Keratinocyte (primary cell): ENCODE results near the gene CCND1. TPM values are rescaled to one million over a fixed set of nuclear protein-coding genes. Genes with fewer than 3 reads are reported as not detected.
A peak's percentile ranks its signal among the peaks of the same experiment; 100 is the strongest.

Experiments
- DNase-seq: peaks from one replicate; pipeline ENCODE4 v3.0.0-alpha.2; 2011; ENCODE audit warnings: low read depth, missing footprints, low spot score
- FAIRE-seq: peaks from 2 replicates; lab custom pipeline; 2011; peaks lifted over from hg19 to GRCh38; lab: Jason Lieb, UNC
- H2AFZ ChIP-seq: 2 replicates; pipeline ENCODE4 v1.6.0; 2012; ENCODE audit warnings: low read length, control low read depth, inconsistent platforms; ENCODE audit not compliant: control insufficient read depth
- H3K27ac ChIP-seq: 2 replicates; pipeline ENCODE4 v1.5.1; 2011; ENCODE audit warnings: low read length; ENCODE audit not compliant: control insufficient read depth, insufficient read depth
- H3K27me3 ChIP-seq: 3 replicates; pipeline ENCODE4 v1.6.0; 2011; ENCODE audit warnings: low read length; ENCODE audit not compliant: control insufficient read depth, insufficient read depth; ENCODE audit errors: extremely low read depth
- H3K36me3 ChIP-seq, 2 experiments: 2 replicates in 1 of 2; 3 replicates in 1 of 2; pipeline ENCODE4 v1.5.1; 2011; ENCODE audit warnings: low read length in 2 of 2, mild to moderate bottlenecking in 1 of 2; ENCODE audit not compliant: control insufficient read depth in 2 of 2, insufficient read depth in 2 of 2; ENCODE audit errors: extremely low read depth in 1 of 2
- H3K4me1 ChIP-seq: 3 replicates; pipeline ENCODE4 v1.5.1; 2011; ENCODE audit warnings: low read length; ENCODE audit not compliant: control insufficient read depth, insufficient read depth; ENCODE audit errors: extremely low read depth
- H3K4me2 ChIP-seq: 3 replicates; pipeline ENCODE4 v1.6.0; 2011; ENCODE audit warnings: low read depth, low read length; ENCODE audit not compliant: control insufficient read depth, insufficient read depth; ENCODE audit errors: extremely low read depth
- H3K4me3 ChIP-seq, 3 experiments: fragments of 200-600 bp in 1 of 3; sonication (generic) in 1 of 3; 2 replicates in 2 of 3; 3 replicates in 1 of 3; pipeline ENCODE4 v1.5.1; 2011 to 2016; ENCODE audit warnings: low read length in 3 of 3, mild to moderate bottlenecking in 3 of 3, control low read depth in 2 of 3, inconsistent platforms in 1 of 3, low read depth in 1 of 3, mixed read lengths in 1 of 3, mixed run types in 1 of 3, moderate library complexity in 1 of 3; ENCODE audit not compliant: control insufficient read depth in 2 of 3, insufficient read depth in 2 of 3; ENCODE audit errors: extremely low read depth in 1 of 3
- H3K79me2 ChIP-seq: 2 replicates; pipeline ENCODE4 v1.6.0; 2012; ENCODE audit warnings: low read length; ENCODE audit not compliant: control insufficient read depth, insufficient read depth
- H3K9ac ChIP-seq: 3 replicates; pipeline ENCODE4 v1.6.0; 2011; ENCODE audit warnings: low read length; ENCODE audit not compliant: control insufficient read depth, insufficient read depth; ENCODE audit errors: extremely low read depth
- H3K9me1 ChIP-seq: 3 replicates; pipeline ENCODE4 v1.6.0; 2011; ENCODE audit warnings: low read length; ENCODE audit not compliant: control insufficient read depth, insufficient read depth; ENCODE audit errors: extremely low read depth
- H3K9me3 ChIP-seq: 2 replicates; pipeline ENCODE4 v1.5.1; 2012; ENCODE audit warnings: low read depth, low read length; ENCODE audit not compliant: control insufficient read depth
- H4K20me1 ChIP-seq: 3 replicates; pipeline ENCODE4 v1.6.0; 2011; ENCODE audit warnings: low read length; ENCODE audit not compliant: control insufficient read depth, insufficient read depth; ENCODE audit errors: extremely low read depth
- CTCF ChIP-seq, 3 experiments: IDR thresholded peaks in 1 of 3; conservative IDR thresholded peaks in 1 of 3; optimal IDR thresholded peaks in 1 of 3; 2 replicates in 2 of 3; 3 replicates in 1 of 3; pipeline versions ENCODE3 to v1.5.1; 2011; ENCODE audit warnings: low read length in 3 of 3, mild to moderate bottlenecking in 3 of 3, moderate library complexity in 2 of 3, control low read depth in 1 of 3, inconsistent platforms in 1 of 3; ENCODE audit not compliant: insufficient read depth in 2 of 3; ENCODE audit errors: extremely low read depth in 1 of 3
- EZH2 ChIP-seq: IDR thresholded peaks from one replicate; pipeline ENCODE4 v1.6.1; 2012; ENCODE audit warnings: inconsistent platforms, mild to moderate bottlenecking, low read length, moderate library complexity
- dilution Hi-C: fragments of 300-500 bp; cut with MboI; formaldehyde crosslinking; loops from one replicate; pipeline ENCODE4 v1.7.0; 2020; ENCODE audit warnings: low sequenced_read_pairs; ENCODE audit not compliant: extremely low pct_ligation_motif_present
- polyA plus RNA-seq, 5 experiments: library from polyadenylated mRNA; depleted of rRNA in 3 of 5; stranded (reverse) in 3 of 5; stranded (forward) in 1 of 5; unstranded in 1 of 5; fragments of >200 nt; gene quantifications; 1 replicate in 1 of 5; 2 replicates in 3 of 5; 3 replicates in 1 of 5; pipeline versions ENCODE4 v1.2.1 to v1.2.3, GENCODE V29; 2011 to 2012; ENCODE audit warnings: missing spikeins in 2 of 5, low read depth in 1 of 5, low replicate concordance in 1 of 5

The CCND1 gene
- polyA plus RNA-seq, 1 donor (not counting 4 experiments of a cell fraction or from before 2014, with no cell fraction given) = 124 TPM

- no peak overlapping the region for H3K27ac ChIP-seq
Measured at GRCh38 chr11:69654001-69654659, 13.2 kb downstream of the CCND1 start.

GRCh38 chr11:69654660-69655478, 13.9 kb downstream of the CCND1 start:
- dilution Hi-C loops = no loop called here
- Histone ChIP-seq H3K4me2 (no peak overlapping the region), H3K9me1 (no peaks in the 10 kb centered on the region), H3K4me3 (no peak overlapping the region), H3K36me3 (peaks cover 14 to 19% of the 10 kb centered on the region in 2 experiments), H3K79me2 (peaks cover 2% of the 10 kb centered on the region), H3K9ac (no peak overlapping the region), H3K27ac (no peak overlapping the region), H4K20me1 (peaks cover under 1% of the 10 kb centered on the region), H3K4me1 (no peaks in the 10 kb centered on the region), H2AFZ (no peak overlapping the region), H3K9me3 (no peaks in the 10 kb centered on the region), H3K27me3 (no peaks in the 10 kb centered on the region)
- TF ChIP-seq EZH2 (no peak), CTCF (optimal IDR thresholded peaks at IDR 0.05 in 1 of 3, IDR thresholded peaks at IDR 0.05 in 1 of 3, conservative IDR thresholded peaks at IDR 0.05 in 1 of 3; ENCODE audit: extremely low read depth in 1 of 3, insufficient read depth in 2 of 3, low read length in 3 of 3) (peak in 1 of 3 experiments; percentile 3)
- FAIRE-seq = no peak
- no peak for DNase-seq

More at GRCh38 chr11:69654001-69654659, 13.2 kb downstream of the CCND1 start:
- no peak overlapping the region for H2AFZ ChIP-seq
- peaks cover 20 to 27% of the 10 kb centered on the region in 2 experiments for H3K36me3 ChIP-seq
- H3K27me3 ChIP-seq = no peaks in the 10 kb centered on the region
- peaks cover under 1% of the 10 kb centered on the region for H3K9me1 ChIP-seq
- H3K9me3 ChIP-seq = no peaks in the 10 kb centered on the region
- H3K4me1 ChIP-seq = no peaks in the 10 kb centered on the region
- no peak overlapping the region for H3K9ac ChIP-seq
- no peak for DNase-seq
- H3K79me2 ChIP-seq = peaks cover 6% of the 10 kb centered on the region
- no peak for FAIRE-seq
- TF ChIP-seq EZH2 (no peak), CTCF (optimal IDR thresholded peaks at IDR 0.05 in 1 of 3, IDR thresholded peaks at IDR 0.05 in 1 of 3, conservative IDR thresholded peaks at IDR 0.05 in 1 of 3; ENCODE audit: extremely low read depth in 1 of 3, insufficient read depth in 2 of 3, low read length in 3 of 3) (no peak)
- dilution Hi-C loops = no loop called here
- H3K4me3 ChIP-seq = no peak overlapping the region
- H4K20me1 ChIP-seq = peaks cover 6% of the 10 kb centered on the region
- no peak overlapping the region for H3K4me2 ChIP-seq
